HFF-Myc (cell line): ENCODE data around the gene FGF5.

Experiments used
- DNase-seq: peaks from one replicate; pipeline ENCODE4 v3.0.0-alpha.2; 2011; ENCODE audit warnings: low read depth; ENCODE audit errors: extremely low read depth
- H3K4me3 ChIP-seq: replicated peaks from 2 replicates; pipeline ENCODE4 v1.5.1; 2011; ENCODE audit warnings: low read depth, mild to moderate bottlenecking, control low read depth, low read length
- CTCF ChIP-seq: IDR thresholded peaks from 2 replicates; pipeline ENCODE4 v1.5.1; 2012; ENCODE audit warnings: mild to moderate bottlenecking, low read depth, low read length, control low read depth; ENCODE audit errors: missing control alignments

FGF5 gene

GRCh38 chr4:80324171-80324570 lies 57.7 kb downstream of the FGF5 start:
- H3K4me3 ChIP-seq, result no peak overlapping the region
- no peak for TF ChIP-seq CTCF
- DNase-seq, result no peak

GRCh38 chr4:80331693-80332092 lies 65.2 kb downstream of the FGF5 start:
- no peak for DNase-seq
- H3K4me3 ChIP-seq, result no peak overlapping the region
- TF ChIP-seq CTCF, result no peak

DNA sequence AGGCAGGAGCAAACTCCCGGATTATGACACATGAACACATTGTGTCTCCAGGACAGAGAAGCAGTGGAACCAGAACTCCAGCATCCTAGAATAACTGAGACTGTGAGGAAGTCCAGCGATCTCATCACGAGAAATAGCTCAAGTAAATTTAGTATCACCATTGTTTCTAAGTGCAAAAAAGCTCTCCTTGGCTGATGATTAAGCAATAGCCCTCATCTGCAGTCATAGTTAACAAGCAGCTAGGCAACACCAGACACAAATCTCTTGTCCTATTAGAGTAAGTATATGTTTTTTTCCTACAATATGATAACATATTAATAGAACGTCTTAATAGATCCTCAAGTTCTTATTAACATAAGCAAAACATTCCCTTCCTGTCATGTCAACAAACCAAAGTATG lies 66.7 kb downstream of the FGF5 start:
- no peak for TF ChIP-seq CTCF

GRCh38 chr4:80334568-80334967 lies 68.1 kb downstream of the FGF5 start:
- no peak for DNase-seq
- no peak overlapping the region for H3K4me3 ChIP-seq
- TF ChIP-seq CTCF, result no peak

More for the DNA sequence above, 66.7 kb downstream of the FGF5 start:
- DNase-seq, result no peak
- no peak overlapping the region for H3K4me3 ChIP-seq

- peak overlapping the region; percentile 66 for H3K4me3 ChIP-seq
- TF ChIP-seq CTCF, result no peak
- no peak for DNase-seq
These were observed 68.7 kb downstream of the FGF5 start for GRCh38 chr4:80335226-80335553.

GRCh38 chr4:80335554-80336358 lies 69.3 kb downstream of the FGF5 start, which contains the start of gene CFAP299:
TSS of gene CFAP299 (plus strand) at chr4:80335730.
- TF ChIP-seq CTCF, result peak; percentile 60
- peak within 1 kb of the TSS; percentile 66 for H3K4me3 ChIP-seq
- DNase-seq, result peak; percentile 74
